Measurements from ENCODE around the gene NANOG.
"Not testable (repeated sequence)": the region's sequence is repeated elsewhere in the genome, so short reads cannot be mapped to it uniquely, and the experiment has no call there.

The NANOG gene

GRCh38 chr12:7806863-7807487 is 17.8 kb downstream of the NANOG start:
- no peak overlapping the region for H3K4me3 ChIP-seq (ENCODE audit: low read depth, low read length)
- peak; percentile 37 for DNase-seq (ENCODE audit: low read depth)
- TF ChIP-seq, protein P1, sequence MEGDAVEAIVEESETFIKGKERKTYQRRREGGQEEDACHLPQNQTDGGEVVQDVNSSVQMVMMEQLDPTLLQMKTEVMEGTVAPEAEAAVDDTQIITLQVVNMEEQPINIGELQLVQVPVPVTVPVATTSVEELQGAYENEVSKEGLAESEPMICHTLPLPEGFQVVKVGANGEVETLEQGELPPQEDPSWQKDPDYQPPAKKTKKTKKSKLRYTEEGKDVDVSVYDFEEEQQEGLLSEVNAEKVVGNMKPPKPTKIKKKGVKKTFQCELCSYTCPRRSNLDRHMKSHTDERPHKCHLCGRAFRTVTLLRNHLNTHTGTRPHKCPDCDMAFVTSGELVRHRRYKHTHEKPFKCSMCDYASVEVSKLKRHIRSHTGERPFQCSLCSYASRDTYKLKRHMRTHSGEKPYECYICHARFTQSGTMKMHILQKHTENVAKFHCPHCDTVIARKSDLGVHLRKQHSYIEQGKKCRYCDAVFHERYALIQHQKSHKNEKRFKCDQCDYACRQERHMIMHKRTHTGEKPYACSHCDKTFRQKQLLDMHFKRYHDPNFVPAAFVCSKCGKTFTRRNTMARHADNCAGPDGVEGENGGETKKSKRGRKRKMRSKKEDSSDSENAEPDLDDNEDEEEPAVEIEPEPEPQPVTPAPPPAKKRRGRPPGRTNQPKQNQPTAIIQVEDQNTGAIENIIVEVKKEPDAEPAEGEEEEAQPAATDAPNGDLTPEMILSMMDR (IDR thresholded peaks at IDR 0.05; ENCODE audit: control insufficient read depth, extremely low read depth, insufficient read depth): peak; percentile 98

DNA sequence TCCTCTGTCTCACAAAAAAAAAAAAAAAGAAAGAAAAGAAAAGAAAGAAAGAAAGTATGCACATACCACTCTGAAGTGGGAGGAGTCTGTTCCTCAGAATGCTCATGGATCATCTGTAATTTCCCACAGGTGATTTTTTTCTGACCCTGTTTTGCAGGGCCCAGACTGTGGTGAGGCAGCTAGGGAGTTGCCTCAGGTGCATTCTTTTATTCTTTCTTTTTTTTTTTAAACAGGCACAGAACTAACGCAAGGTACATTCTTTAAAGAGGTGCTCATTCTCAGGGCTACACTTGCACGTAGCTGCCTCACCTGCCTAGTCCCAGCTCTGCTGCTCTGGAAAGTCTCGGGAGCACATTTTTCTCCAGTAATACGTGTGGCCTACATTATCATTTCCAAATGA is 36.6 kb downstream of the NANOG start:
- H3K4me3 ChIP-seq (ENCODE audit: low read depth, low read length); DNase-seq (ENCODE audit: low read depth): not testable (repeated sequence)

DNA sequence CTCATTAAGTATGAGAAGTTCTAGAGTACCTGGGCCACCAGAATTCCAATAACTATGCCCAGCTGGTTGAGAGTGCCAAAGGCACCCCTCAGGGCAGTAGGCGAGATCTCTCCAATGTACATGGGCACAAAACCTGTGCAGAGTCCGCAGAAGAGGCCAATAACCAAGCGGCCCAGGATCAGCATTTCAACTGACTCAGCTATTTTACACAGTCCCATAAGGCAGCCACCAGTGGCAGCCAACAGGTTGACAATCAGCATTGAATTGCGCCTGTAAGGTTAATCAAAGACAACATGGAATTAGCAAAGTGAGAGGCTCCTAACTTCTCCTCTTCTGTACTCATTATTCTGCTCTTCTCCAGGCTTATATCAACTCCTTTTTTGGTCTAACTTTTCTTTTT is 40.5 kb downstream of the NANOG start:
- H3K4me3 ChIP-seq (ENCODE audit: low read depth, low read length); DNase-seq (ENCODE audit: low read depth): not testable (repeated sequence)

DNA sequence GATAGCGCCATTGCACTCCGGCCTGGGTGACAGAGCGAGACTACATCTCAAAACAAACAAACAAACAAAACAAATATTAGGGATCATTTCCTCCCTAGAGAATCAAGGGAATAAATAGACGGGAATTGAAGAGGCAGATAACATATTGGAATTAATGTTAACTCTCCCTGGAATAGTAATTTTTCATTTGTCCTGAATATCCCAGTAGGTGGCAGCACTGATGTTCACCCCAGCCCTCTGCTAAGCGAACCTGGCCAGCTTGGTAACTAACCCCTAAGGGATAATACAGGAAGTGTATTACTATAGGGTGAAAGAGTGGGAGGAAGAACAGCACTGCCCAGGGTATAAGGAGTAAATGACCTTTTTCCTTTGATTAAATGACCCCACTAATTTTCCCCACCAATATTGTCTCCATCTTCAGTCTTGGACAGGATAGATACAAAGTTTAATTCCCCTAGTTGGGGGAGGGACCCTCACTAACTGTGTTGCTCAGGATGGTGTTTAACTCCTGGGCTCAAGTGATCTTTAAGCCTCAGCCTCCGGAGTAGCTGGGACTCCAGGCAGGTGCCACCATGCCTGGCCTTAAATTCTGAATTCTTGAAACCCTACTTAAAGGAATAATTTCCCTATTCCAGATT is 43.0 kb downstream of the NANOG start:
- peak; percentile 13 for DNase-seq (ENCODE audit: low read depth)
- TF ChIP-seq, protein P1 (IDR thresholded peaks at IDR 0.05; ENCODE audit: control insufficient read depth, extremely low read depth, insufficient read depth): peak; percentile 71
- H3K4me3 ChIP-seq (ENCODE audit: low read depth, low read length): no peak overlapping the region

GRCh38 chr12:7833201-7833600 is 44.0 kb downstream of the NANOG start:
- DNase-seq (ENCODE audit: low read depth): not testable (repeated sequence)

DNA sequence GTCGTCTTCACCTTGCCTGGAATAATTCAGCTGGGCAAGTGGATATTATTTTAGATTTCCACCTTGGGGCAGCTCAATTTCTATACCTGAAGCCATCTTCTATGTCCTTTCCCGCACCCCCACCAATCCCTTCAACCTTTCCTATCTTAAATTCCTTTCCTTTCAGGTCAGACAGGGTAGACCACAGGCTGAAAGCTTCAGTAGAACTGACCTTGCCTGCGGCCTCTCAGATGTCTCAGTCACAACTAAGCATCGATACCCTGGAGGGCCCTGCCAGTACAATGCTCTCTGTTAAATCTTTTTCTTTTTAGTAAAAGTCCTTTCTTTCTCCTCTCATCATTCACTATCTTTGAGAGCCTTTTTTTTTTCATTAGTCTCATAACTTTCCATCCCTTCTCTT is 44.6 kb downstream of the NANOG start:
- TF ChIP-seq, protein P1 (IDR thresholded peaks at IDR 0.05; ENCODE audit: control insufficient read depth, extremely low read depth, insufficient read depth): no peak
- DNase-seq (ENCODE audit: low read depth): no peak
- H3K4me3 ChIP-seq (ENCODE audit: low read depth, low read length): no peak overlapping the region

More at GRCh38 chr12:7833201-7833600, 44.0 kb downstream of the NANOG start:
- H3K4me3 ChIP-seq (ENCODE audit: low read depth, low read length): not testable (repeated sequence)

DNA sequence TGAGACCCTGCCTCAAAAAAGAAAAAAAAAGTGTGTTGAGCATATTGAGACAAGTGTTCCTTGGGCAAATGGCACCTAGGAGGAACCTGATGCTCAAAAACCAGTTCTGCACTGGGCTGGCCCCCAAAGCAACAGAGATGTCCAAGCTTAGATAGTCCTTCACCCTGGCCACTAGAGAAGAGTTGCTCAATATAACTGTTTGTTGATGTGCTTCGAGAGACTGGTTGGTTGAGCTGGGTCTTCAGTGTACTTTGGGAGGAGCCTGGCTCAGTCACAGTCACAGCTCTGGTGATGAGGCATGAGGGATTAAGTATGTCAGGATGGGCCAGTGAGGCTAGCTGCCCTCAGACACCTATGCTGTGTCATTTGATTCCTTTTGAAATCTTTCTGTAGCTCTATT is 45.5 kb downstream of the NANOG start:
- TF ChIP-seq, protein P1 (IDR thresholded peaks at IDR 0.05; ENCODE audit: control insufficient read depth, extremely low read depth, insufficient read depth): no peak
- DNase-seq (ENCODE audit: low read depth): no peak
- no peak overlapping the region for H3K4me3 ChIP-seq (ENCODE audit: low read depth, low read length)

GRCh38 chr12:7835116-7835515 is 45.9 kb downstream of the NANOG start:
- TF ChIP-seq, protein P1 (IDR thresholded peaks at IDR 0.05; ENCODE audit: control insufficient read depth, extremely low read depth, insufficient read depth): no peak
- no peak for DNase-seq (ENCODE audit: low read depth)

More at GRCh38 chr12:7835116-7835515, 45.9 kb downstream of the NANOG start:
- no peak overlapping the region for H3K4me3 ChIP-seq (ENCODE audit: low read depth, low read length)
